ENCODE measurements around the gene TBCK.
"Not testable (repeated sequence)": the region's sequence is repeated elsewhere in the genome, so short reads cannot be mapped to it uniquely, and the experiment has no call there.

Gene TBCK

GRCh38 chr4:106315968-106316772 lies at the start of gene TBCK, which contains the start of gene AIMP1:
Gene TBCK (minus strand): TSS chr4:106316209. CDS start chr4:106308960, 7,249 bp downstream.
Gene AIMP1 (plus strand): TSS chr4:106316550. CDS start chr4:106325010, 8,460 bp downstream.
- peak; percentile 72 to 73 for DNase-seq (ENCODE audit: low read depth in 2 of 2)

DNA sequence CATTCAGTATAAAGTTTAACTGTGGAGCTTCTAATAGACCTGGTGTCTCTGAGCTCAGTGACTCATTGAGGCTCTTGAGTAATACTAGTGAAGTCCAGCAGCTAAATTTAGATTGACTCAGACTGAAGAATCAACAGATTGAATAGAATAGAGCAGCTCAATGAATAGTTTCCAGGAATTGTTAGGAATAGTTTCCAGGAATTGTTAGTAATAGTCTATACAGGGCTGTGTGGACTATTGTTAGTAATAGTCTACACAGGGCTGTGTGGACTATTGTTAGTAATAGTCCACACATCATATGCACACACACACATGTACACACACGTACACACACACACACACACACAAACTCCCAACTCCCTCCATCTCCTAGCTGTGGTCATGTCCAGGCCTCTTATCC lies 49.6 kb upstream of the TBCK start:
- DNase-seq (ENCODE audit: low read depth in 2 of 2): no peak

DNA sequence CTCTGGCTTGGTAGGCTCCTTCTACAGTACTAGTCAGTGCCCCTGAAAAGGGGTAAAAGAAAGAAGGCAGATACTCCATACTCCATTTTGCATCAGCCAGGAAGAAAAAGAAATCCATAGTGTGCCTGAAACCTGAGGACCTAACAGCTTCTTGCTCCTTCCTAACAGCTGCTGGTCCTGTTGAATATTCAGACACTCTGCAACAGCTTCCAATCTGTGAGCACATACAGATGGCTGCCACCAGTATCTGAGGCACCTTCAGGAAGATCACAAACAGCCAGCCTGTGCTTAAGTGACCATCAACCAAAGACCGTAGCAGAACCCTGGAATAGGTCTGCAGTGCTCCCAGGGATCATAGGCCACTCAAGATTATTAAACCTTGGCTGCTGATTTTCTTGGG lies 48.3 kb upstream of the TBCK start:
- DNase-seq (ENCODE audit: low read depth in 2 of 2): no peak

GRCh38 chr4:106362086-106362825 lies 46.2 kb upstream of the TBCK start:
- DNase-seq (ENCODE audit: low read depth in 2 of 2): no peak

DNA sequence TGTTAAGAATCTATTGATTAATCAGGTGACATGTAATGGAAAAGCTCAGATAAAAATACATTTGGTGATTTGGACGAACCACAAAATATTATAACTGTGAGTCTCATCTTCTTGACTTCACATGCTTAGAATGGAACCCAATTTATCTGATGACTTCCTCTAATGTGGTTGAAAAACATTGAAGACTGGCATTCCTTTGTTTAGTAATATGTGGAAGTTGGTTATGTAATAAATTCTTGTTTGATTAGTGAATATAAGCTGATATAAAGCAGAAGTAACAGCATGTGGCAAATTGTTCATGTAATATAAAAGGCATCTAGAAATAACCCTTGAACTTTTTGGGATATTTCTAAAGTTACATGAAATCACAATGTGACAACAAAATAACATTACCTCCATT lies 42.9 kb upstream of the TBCK start:
- no peak for DNase-seq (ENCODE audit: low read depth in 2 of 2)

DNA sequence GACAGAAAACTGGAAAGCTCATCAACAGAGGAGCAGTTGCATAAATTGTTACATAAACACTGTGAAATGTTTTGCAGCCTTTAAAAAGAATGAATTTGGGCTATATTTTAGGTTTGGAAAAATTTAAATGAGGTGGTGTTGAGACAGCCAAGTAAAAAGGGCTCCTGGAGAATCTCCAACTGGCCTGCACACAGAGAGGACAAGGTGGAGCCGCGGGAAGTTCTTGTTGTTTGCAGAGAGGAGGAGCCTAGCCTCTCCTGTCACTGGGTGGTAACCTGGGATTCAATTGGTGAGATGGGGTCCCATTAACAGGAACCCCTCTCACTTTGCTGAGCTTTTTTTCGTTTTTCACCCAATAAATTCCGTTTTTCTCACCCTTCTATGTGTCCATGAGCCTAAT lies 39.2 kb upstream of the TBCK start:
- no peak for DNase-seq (ENCODE audit: low read depth in 2 of 2)

DNA sequence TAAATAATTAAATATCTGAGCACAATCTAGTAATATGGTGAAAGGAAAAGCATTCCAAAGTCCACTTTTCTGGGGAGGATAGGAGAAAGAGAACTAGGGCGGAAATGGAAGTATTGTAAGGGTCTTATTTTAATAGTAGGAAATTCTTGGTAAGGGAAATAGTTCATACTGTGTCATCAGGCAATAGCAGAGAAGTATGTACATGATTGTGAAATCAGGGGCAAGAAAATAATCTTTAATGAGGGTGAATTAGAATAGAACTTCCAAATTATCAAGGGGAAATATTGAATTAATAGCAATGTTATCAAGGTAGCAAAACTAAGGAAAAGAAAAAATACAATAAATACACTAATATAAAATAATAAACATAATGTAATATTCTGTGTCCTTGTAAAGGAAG lies 37.8 kb upstream of the TBCK start:
- DNase-seq (ENCODE audit: low read depth in 2 of 2): no peak

DNA sequence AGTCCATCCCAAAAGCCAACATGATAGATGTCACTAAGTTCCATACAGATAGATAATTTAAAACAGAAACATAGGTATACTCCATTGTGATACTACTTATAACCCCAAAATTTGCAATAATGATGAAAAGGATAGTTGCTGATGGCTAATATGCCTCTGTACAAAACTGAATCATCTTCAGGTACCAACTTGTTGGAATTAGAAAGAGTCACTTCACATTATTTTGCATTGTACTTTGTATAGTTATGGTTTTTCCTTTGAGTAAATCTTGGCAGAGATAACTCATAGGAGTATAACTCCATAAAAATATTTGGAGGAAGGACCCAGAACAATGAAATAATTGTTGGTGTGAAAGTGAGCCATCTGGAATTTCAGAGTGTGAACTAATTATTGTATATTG lies 35.0 kb upstream of the TBCK start:
- DNase-seq (ENCODE audit: low read depth in 2 of 2): no peak

- DNase-seq (ENCODE audit: low read depth in 2 of 2): no peak
These were observed 31.2 kb upstream of the TBCK start for GRCh38 chr4:106347167-106347566.

DNA sequence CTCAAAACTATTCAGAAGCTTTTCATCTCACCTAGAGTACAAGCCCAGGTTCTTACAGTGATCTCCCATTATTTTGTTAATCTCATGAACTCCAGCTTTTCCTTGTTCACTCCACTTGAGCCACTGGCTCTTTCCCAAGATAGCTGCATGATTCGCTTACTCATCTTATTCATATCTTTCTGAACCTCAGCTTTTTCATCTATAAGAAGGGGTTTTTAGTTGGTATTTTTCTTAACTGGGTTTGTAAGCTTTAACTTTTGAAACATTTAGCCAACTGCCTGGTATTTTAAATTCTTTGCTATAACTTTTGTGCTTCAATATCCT lies 28.6 kb upstream of the TBCK start:
- DNase-seq (ENCODE audit: low read depth in 2 of 2): no peak

GRCh38 chr4:106343865-106344646 lies 28.0 kb upstream of the TBCK start:
- DNase-seq (ENCODE audit: low read depth in 2 of 2): no peak

DNA sequence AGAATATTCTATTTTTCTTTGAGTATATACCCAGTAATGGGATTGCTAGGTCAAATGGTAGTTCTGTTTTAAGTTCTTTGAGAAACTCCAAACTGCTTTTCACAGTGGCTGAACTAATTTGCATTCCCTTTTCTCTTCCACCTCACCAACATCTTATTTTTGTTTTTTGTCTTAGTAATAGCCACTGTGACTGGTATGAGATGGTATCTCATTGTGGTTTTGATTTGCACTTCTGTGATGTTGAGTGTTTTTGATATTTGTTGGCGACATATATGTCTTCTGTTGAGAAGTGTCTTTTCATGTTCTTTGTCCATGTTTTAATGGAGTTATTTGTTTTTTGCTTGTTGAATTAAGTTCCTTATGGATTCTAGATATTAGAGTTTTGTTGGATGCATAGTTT lies 24.8 kb upstream of the TBCK start:
- no peak for DNase-seq (ENCODE audit: low read depth in 2 of 2)

DNA sequence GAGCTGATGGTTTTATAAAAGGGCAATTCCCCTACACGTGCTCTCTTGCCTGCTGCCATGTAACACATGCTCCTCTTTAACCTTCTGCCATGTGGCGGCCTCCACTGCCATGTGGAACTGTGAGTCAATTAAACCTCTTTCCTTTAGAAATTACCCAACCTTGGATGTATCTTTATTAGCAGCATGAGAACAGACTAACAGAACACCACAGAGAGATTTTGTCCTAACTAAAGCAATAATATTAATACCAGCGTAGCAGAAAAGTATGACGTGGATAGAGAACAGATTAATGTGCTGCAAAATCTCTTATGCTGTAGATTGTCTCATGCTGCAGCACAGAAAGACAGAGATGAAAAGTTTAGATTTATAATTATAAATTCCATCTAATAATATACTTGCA lies 23.4 kb upstream of the TBCK start:
- no peak for DNase-seq (ENCODE audit: low read depth in 2 of 2)

DNA sequence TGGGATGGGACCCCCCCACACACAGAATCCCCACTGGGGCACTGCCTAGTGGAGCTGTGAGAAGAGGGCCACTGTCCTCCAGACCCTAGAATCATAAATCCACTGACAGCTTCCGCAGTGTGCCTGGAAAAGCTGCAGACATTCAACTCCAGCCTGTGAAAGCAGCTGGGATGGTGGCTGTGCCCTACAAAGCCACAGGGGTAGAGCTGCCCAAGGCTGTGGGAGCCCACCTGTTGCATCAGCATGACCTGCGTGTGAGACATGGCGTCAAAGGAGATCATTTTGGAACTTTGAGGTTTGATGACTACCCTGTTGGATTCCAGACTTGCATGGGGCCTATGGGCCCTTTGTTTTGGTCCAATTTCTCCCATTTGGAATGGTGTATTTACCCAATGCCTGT lies 22.7 kb upstream of the TBCK start:
- DNase-seq (ENCODE audit: low read depth in 2 of 2): no peak

- DNase-seq (ENCODE audit: low read depth in 2 of 2): no peak
These were observed 21.9 kb upstream of the TBCK start for GRCh38 chr4:106337916-106338315.

- DNase-seq (ENCODE audit: low read depth in 2 of 2): no peak
These were observed 20.6 kb upstream of the TBCK start for GRCh38 chr4:106336618-106337017.

- DNase-seq (ENCODE audit: low read depth in 2 of 2): no peak
These were observed 18.9 kb upstream of the TBCK start for GRCh38 chr4:106334741-106335470.

DNA sequence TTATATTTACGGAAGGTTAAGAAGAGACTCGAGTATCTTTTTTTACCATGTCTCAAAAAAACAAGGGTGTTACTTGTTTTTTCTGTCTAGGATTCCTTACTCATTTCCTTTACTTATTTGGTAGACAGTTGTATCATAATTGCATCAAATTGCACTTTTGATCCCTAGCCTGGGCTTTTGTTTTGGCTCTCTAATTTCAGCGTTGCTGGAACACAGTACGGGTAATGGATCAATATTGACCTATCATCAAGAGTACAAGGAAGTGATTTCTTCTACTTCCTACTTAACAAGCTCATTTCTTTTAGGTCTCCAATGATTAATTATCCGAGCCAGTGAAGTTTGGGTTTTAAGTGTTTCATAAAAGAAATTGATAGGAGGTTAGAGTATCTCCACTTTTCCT lies 17.2 kb upstream of the TBCK start:
- DNase-seq (ENCODE audit: low read depth in 2 of 2): no peak

DNA sequence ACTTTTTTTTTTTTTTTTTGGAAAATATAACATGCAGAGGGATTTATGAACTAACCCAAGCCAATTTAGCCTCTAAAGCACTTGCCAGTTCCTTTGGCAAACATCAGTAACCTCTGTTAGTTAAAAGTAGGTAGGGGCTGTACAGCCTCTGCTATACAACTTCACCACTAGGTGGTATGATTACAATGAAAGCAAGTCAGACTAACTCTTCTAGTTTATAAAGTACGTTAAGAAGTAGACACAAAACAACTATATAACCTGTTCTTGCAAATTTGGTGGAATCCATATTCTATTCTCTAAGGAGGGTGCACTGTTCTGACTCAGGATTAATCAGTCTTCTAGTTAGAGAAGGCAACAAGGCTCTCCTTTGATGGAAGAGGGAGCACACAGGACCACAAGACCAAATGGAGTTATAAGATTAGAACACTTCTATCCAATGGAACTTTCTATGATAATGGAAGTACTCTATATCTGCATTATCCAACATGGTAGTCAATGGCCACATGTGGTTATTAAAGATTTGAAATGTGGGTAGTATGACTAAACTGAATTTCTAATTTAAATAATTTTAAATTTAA lies 13.1 kb upstream of the TBCK start:
- no peak for DNase-seq (ENCODE audit: low read depth in 2 of 2)

DNA sequence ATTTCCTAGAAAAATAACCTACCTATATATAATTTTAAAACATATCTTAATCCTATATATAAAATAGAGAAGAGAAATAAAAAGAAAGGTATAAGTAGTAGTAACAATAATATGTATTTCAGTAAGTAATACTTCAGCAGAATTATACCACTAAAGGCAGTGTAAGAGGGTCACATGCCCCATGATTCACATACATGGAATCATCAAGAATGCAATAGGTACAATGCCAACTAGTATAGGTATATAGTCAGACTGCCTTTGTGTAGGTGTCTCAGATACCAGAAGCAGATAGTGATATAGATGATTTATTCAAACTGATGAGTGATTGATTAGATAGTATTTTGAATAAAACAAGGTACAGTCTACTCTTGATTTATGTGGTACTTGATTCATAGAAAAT lies 9.8 kb upstream of the TBCK start:
- DNase-seq (ENCODE audit: low read depth in 2 of 2): no peak

- DNase-seq (ENCODE audit: low read depth in 2 of 2): no peak
These were observed 7.1 kb upstream of the TBCK start for GRCh38 chr4:106323119-106323518.

DNA sequence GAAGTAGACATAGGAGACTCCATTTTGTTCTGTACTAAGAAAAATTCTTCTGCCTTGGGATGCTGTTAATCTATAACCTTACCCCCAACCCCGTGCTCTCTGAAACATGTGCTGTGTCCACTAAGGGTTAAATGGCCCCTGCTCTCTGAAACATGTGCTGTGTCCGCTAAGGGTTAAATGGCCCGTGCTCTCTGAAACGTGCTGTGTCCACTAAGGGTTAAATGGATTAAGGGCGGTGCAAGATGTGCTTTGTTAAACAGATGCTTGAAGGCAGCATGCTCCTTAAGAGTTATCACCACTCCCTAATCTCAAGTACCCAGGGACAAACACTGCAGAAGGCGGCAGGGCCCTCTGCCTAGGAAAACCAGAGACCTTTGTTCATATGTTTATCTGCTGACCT lies 5.8 kb upstream of the TBCK start:
- not testable (repeated sequence) for DNase-seq (ENCODE audit: low read depth in 2 of 2)
